Activated naive CD4-positive, alpha-beta T cell (primary cell): ENCODE results near the gene UBE4A.

Experiments
- DNase-seq, 4 experiments: peaks; one replicate each; lab custom pipeline; 2025; lab: John Stamatoyannopoulos, UW

The UBE4A gene

GRCh38 chr11:118342503-118343161 lies 16.8 kb upstream of the UBE4A start, which contains the start of gene CD3D:
TSS of gene CD3D (minus strand) at chr11:118342705. CDS start at chr11:118342607, 98 bp downstream.
- DNase-seq, result peak in 3 of 4 experiments; percentile 7 to 50 (median 34)

DNA sequence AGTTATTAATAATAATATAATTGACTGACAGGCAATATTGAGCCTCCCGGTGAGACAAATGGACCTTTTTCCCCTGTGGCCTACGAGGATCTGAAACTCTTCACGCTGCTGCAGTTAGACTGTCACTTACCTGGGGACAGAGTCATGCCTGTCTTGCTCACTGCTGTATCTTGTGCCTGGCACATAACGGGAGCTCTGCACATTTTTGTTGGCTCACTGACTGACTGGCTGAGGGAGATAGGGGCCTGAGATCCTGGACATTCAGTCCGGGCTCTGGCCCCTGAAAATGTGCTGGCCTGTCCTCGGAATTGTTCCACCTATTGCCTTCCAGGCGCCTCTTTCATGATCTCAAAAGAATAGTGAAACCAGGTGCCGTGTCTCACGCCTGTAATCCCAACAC lies 16.2 kb upstream of the UBE4A start:
- no peak for DNase-seq

DNA sequence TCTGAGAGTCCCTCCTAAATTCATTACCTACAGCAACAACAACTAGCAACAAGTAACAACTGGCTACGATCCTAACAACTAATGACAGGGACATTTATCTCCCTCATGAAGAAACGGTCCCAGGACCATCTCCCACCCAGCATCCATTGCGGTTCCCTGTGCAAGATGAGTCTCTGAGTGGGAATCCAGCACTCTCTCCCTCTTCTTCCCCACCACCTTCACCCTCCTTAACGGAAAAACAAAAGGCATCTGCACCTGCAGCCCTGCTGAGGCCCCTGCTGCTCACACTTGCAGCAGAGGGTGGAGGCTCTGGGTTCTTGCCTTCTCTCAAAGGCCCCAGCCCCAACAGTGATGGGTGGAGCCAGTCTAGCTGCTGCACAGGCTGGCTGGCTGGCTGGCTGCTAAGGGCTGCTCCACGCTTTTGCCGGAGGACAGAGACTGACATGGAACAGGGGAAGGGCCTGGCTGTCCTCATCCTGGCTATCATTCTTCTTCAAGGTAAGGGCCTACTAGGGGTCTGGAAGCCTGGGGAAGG lies 15.4 kb upstream of the UBE4A start, which contains the start of gene CD3G:
Gene CD3G, plus strand, starts transcription at position 364 of the 535 bp plus-strand sequence. Its CDS starts 80 bp downstream, at position 444.
- DNase-seq, result peak in 3 of 4 experiments; percentile 35 to 71 (median 63)

DNA sequence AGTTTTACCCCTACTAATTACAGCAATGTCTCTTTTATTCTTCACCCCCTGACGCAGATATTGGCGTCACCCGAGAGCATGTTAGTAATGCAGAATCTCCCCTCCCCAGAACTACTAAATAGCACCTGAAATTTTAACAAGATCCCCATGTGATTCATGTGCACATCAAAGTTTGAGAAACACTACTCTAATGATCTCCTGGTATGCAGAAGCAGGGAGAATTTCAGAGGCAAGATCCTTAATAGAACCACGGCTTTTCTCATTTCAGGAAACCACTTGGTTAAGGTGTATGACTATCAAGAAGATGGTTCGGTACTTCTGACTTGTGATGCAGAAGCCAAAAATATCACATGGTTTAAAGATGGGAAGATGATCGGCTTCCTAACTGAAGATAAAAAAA lies 9.9 kb upstream of the UBE4A start:
- no peak for DNase-seq

DNA sequence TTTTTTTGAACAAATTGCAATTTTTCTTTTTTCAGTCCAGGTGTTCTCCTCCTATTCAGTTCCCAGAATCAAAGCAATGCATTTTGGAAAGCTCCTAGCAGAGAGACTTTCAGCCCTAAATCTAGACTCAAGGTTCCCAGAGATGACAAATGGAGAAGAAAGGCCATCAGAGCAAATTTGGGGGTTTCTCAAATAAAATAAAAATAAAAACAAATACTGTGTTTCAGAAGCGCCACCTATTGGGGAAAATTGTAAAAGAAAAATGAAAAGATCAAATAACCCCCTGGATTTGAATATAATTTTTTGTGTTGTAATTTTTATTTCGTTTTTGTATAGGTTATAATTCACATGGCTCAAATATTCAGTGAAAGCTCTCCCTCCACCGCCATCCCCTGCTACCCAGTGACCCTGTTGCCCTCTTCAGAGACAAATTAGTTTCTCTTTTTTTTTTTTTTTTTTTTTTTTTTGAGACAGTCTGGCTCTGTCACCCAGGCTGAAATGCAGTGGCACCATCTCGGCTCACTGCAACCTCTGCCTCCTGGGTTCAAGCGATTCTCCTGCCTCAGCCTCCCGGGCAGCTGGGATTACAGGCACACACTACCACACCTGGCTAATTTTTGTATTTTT lies 6.2 kb upstream of the UBE4A start:
- DNase-seq, result no peak

DNA sequence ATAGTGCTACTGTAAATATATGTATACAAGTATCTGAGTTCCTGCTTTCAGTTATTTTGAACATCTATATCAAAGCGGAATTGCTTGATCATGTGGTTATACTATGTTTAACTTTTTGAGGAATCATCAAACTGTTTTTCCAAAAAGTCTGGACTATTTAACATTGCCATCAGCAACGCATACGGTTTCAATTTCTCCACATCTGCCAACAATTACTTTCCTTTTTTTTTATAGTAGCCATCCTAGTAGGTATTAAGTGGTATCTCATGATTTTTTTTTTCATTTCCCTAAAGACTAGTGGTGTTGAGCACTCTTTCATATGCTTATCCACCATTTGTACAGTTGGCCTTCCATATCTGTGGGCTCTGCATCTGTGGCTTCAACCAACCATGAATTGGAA lies 1.3 kb upstream of the UBE4A start:
- no peak for DNase-seq

DNA sequence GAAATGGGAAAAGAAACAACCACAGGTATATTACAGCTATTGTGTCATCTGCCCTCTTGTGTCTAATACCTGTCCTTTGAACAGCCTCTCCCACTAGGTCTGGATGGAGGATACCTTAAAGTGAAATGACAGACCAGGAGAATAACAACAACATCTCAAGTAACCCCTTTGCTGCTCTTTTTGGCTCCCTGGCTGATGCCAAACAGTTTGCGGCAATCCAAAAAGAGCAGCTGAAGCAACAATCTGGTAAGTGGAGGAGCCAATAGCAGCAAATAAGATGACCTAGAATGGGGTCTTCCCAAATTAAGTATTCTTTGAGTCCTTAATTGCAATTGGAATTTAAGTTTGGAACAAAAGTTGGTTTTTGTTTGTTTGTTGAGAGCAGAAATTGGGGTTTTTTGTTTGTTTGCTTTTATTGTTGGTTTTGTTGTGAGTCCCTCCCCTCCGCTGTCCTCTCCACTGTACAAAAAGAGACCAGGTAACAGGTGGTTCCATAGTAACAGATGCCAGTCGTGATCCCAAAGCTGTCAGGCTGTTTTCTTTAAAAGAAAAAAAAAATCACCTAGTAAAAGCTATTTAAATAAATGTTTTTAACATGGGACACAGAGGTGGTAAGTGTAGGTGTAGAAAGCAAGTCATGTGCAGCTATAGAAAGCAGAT lies 5.7 kb downstream of the UBE4A start:
- no peak for DNase-seq

GRCh38 chr11:118366287-118366686 lies 6.9 kb downstream of the UBE4A start:
- DNase-seq, result no peak

DNA sequence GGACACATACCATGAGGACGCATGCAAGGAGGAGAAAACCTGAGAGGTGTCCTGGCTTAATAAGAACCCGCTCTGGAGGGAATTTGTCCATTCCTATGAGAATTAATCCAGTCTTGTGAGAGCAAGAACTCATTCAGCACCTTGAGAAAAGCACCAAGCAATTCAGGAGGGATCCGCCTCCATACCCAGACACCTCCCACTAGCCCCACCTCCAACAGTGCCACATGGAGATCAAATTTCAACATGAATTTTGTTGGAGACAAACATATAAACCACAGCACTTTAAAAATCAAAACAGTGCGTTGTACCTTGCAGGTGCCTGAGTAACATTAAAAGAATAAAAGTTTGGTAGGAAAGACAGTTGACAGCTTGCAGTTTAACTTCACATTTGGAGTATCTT lies 11.4 kb downstream of the UBE4A start:
- no peak for DNase-seq

GRCh38 chr11:118373263-118373662 lies 13.9 kb downstream of the UBE4A start:
- DNase-seq, result no peak

- DNase-seq, result no peak
Measured at GRCh38 chr11:118373871-118374270, 14.5 kb downstream of the UBE4A start.

- no peak for DNase-seq
Measured at GRCh38 chr11:118374729-118375128, 15.3 kb downstream of the UBE4A start.

DNA sequence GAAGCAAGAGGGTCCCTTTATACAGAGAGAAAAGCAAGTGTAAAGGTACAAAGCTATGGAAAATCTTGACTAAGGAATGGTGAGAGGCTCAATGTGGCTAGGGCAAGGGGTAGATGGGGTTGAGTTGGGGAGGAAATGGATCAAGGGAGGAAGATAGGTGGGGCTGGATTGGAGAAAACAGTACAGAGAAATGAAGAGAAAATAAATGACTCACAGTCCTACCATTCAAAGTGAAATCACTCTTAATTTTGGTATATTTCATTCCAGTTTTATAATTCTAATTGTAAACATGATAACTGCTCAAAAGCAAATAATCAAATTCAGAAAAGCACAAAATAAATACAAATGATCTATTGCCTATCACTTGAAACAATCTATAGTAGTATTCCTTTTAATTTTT lies 16.6 kb downstream of the UBE4A start:
- DNase-seq, result no peak

DNA sequence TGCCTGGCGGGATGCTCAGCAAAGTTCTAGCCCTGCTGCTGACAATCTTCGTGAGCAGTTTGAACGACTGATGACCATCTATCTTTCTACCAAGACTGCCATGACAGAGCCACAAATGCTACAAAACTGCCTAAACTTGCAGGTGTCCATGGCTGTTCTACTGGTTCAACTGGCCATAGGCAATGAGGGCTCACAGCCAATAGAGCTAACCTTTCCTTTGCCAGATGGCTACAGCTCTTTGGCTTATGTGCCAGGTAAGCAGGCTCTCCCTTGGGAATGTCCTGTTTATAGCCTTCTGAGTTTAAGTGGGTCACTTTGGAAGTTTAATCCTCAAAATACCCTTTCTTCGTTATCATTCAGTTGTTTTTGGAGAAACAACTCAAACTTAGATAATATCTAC lies 20.1 kb downstream of the UBE4A start:
- no peak for DNase-seq

GRCh38 chr11:118380571-118380970 lies 21.2 kb downstream of the UBE4A start:
- DNase-seq, result no peak

GRCh38 chr11:118382954-118383353 lies 23.6 kb downstream of the UBE4A start:
- no peak for DNase-seq

DNA sequence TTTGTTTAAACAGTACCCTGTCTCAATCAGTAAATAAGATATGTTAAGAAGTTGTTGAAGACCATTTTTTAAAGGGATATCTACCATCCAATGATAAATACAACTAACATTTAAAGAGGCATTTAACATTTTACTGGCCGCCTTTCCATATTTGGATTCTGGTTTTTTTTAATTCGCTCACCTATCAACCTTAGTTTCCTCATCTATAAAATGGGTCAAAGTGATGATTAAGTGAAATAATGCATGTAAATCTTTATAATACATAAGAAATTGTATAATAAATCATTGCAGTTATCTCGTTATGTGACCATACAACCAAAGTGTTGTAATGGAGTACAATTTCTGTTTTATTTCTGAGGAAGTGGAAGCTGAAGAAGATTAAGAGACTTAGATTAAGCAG lies 24.3 kb downstream of the UBE4A start:
- no peak for DNase-seq

DNA sequence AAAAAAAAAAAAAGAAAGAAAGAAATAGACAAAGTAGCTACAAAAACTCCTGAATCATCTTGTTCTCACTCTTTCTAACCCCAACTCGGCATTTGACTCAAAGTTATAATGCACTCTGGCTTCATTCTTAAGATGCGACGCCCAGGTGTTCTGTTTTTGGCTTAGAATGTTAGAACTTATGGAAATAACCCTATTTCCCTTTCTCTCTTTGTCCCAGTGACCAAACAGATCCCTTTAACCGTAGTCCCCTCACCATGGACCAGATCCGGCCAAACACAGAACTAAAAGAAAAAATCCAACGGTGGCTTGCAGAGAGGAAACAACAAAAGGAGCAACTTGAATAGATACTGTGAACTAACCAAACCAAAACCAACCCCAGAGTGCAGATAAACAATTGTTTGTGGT lies 36.7 kb downstream of the UBE4A start:
- no peak for DNase-seq

DNA sequence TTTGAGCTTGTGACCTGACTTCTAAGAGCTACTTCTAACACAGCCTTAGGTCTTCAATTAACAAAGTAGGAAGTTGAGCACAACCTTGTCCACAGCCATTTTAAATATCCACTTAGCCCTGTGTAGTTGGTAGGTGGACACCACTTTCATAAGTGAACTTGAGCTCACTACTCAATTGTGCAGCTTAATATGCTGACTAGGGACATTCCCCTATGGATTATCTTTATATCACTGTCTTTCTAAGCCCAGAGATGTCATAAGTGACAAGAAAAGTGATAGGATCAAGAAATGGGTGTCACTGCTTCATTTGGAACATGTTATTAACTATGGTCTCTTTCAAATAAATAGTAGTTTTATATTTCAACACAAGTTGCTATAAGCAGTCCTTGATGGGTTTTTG lies 38.0 kb downstream of the UBE4A start:
- DNase-seq, result no peak

DNA sequence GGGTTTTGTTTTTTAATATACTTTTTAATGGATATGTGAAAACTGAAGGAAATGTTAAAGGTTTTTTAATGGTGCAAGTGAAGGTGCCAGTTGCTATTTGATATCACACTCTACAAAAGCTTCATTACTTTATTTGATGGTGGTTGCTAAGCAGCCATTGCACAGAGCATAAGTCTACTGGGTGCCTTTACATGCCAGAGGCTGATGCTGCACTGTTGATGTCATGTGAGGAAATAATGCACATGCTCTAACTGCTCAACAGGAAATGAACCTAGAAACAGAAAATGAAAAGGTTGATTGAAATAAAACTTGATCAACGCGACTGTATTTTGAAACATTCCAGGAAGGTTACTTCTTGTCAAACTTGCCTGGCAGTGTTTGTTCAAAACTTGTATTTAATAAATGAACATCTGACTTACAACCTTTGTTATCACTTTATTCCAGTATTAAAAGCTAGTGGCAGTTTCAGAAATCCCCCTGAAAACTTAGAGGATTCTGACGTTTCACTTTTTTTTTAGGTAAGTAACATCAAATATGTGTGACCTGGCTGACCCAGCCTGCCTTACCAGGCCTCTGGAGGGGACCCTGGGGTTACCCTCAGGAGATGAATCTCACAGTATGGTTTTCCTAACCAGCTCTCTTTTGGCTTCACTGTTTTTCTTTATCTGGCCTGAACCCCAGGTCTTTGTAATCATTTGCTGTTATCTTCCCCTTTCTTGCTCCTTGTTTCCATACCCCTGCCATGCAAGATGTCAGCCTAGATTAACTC lies 39.6 kb downstream of the UBE4A start:
- peak in 2 of 4 experiments; percentile 3 to 24 for DNase-seq

- DNase-seq, result peak; percentile 72 to 91 (median 84)
Measured at GRCh38 chr11:118401151-118401879, 41.9 kb downstream of the UBE4A start, which contains the start of gene ATP5MG. TSS of gene ATP5MG (plus strand) at chr11:118401606. CDS start at chr11:118401666, 60 bp downstream.
